Measurements from ENCODE around the gene SARDH.

Gene SARDH

GRCh38 chr9:133712221-133713100, 25.7 kb downstream of the SARDH start:
- Histone ChIP-seq H3K4me3 (ENCODE audit: severe bottlenecking) (no peak overlapping the region), H3K27me3 (ENCODE audit: insufficient read depth, poor library complexity, severe bottlenecking) (no peaks in the 10 kb centered on the region), H3K9me3 (ENCODE audit: severe bottlenecking) (no peaks in the 10 kb centered on the region), H3K4me1 (ENCODE audit: insufficient read depth, poor library complexity, severe bottlenecking) (peaks cover 8% of the 10 kb centered on the region), H3K36me3 (ENCODE audit: low read depth) (no peaks in the 10 kb centered on the region), H3K27ac (ENCODE audit: poor library complexity, severe bottlenecking) (no peak overlapping the region)
- DNase-seq (ENCODE audit: low spot score) (peak; percentile 38), ATAC-seq (ENCODE audit: low read depth) (no peak)
- TF ChIP-seq CTCF (IDR thresholded peaks at IDR 0.05; ENCODE audit: poor library complexity, severe bottlenecking): no peak

GRCh38 chr9:133711428-133712220, 26.5 kb downstream of the SARDH start:
- peak overlapping the region; percentile 5 for H3K27ac ChIP-seq (ENCODE audit: poor library complexity, severe bottlenecking)
- H3K27me3 ChIP-seq (ENCODE audit: insufficient read depth, poor library complexity, severe bottlenecking): no peaks in the 10 kb centered on the region
- H3K9me3 ChIP-seq (ENCODE audit: severe bottlenecking): no peaks in the 10 kb centered on the region
- peak; percentile 67 for ATAC-seq (ENCODE audit: low read depth)
- no peaks in the 10 kb centered on the region for H3K36me3 ChIP-seq (ENCODE audit: low read depth)
- peak; percentile 57 for DNase-seq (ENCODE audit: low spot score)
- peaks cover 8% of the 10 kb centered on the region for H3K4me1 ChIP-seq (ENCODE audit: insufficient read depth, poor library complexity, severe bottlenecking)
- no peak overlapping the region for H3K4me3 ChIP-seq (ENCODE audit: severe bottlenecking)
- TF ChIP-seq CTCF (IDR thresholded peaks at IDR 0.05; ENCODE audit: poor library complexity, severe bottlenecking): no peak

- Histone ChIP-seq H3K27ac (ENCODE audit: poor library complexity, severe bottlenecking) (peak overlapping the region; percentile 5), H3K4me3 (ENCODE audit: severe bottlenecking) (no peak overlapping the region), H3K36me3 (ENCODE audit: low read depth) (no peaks in the 10 kb centered on the region), H3K27me3 (ENCODE audit: insufficient read depth, poor library complexity, severe bottlenecking) (no peaks in the 10 kb centered on the region), H3K4me1 (ENCODE audit: insufficient read depth, poor library complexity, severe bottlenecking) (peaks cover 8% of the 10 kb centered on the region), H3K9me3 (ENCODE audit: severe bottlenecking) (no peaks in the 10 kb centered on the region)
- no peak for TF ChIP-seq CTCF (IDR thresholded peaks at IDR 0.05; ENCODE audit: poor library complexity, severe bottlenecking)
- ATAC-seq (ENCODE audit: low read depth) (peak; percentile 20; the same call in 1 of the 3 replicates), DNase-seq (ENCODE audit: low spot score) (peak; percentile 58)
Observed at GRCh38 chr9:133710661-133711427, 27.3 kb downstream of the SARDH start.

GRCh38 chr9:133709691-133710571, 28.2 kb downstream of the SARDH start:
- Histone ChIP-seq H3K4me3 (ENCODE audit: severe bottlenecking) (no peak overlapping the region), H3K27me3 (ENCODE audit: insufficient read depth, poor library complexity, severe bottlenecking) (no peaks in the 10 kb centered on the region), H3K27ac (ENCODE audit: poor library complexity, severe bottlenecking) (no peak overlapping the region), H3K36me3 (ENCODE audit: low read depth) (no peaks in the 10 kb centered on the region), H3K9me3 (ENCODE audit: severe bottlenecking) (no peaks in the 10 kb centered on the region), H3K4me1 (ENCODE audit: insufficient read depth, poor library complexity, severe bottlenecking) (peaks cover 8% of the 10 kb centered on the region)
- TF ChIP-seq CTCF (IDR thresholded peaks at IDR 0.05; ENCODE audit: poor library complexity, severe bottlenecking): no peak
- peak; percentile 58 for DNase-seq (ENCODE audit: low spot score)
- ATAC-seq (ENCODE audit: low read depth): no peak
